Measurements from ENCODE around the gene CDK6.

GRCh38 chr7:92850516-92850915 lies 14.1 kb upstream of the CDK6 start:
- TF ChIP-seq POLR2AphosphoS5 (IDR thresholded peaks at IDR 0.05) (no peak), CTCF (IDR thresholded peaks at IDR 0.05) (no peak), EP300 (IDR thresholded peaks at IDR 0.05; ENCODE audit: low read depth) (no peak), POLR2A (IDR thresholded peaks at IDR 0.05) (no peak)

Measured in transverse colon (tissue), 4 donors.